GM19099 (cell line): Measurements from ENCODE around the gene SPTBN1.

Experiments used
- POLR2A ChIP-seq: IDR thresholded peaks from 3 replicates; pipeline ENCODE4 v1.6.1; 2011; ENCODE audit warnings: low read depth; ENCODE audit not compliant: insufficient read length; ENCODE audit errors: extremely low read depth

The SPTBN1 gene

GRCh38 chr2:54599914-54600313 lies 143.8 kb downstream of the SPTBN1 start:
- no peak for TF ChIP-seq POLR2A

GRCh38 chr2:54601339-54601738 lies 145.2 kb downstream of the SPTBN1 start:
- no peak for TF ChIP-seq POLR2A

GRCh38 chr2:54602736-54603322 lies 146.7 kb downstream of the SPTBN1 start:
- TF ChIP-seq POLR2A, result no peak

GRCh38 chr2:54603357-54603756 lies 147.2 kb downstream of the SPTBN1 start:
- TF ChIP-seq POLR2A, result no peak

GRCh38 chr2:54603796-54604195 lies 147.7 kb downstream of the SPTBN1 start:
- no peak for TF ChIP-seq POLR2A

- no peak for TF ChIP-seq POLR2A
These were observed 148.7 kb downstream of the SPTBN1 start for GRCh38 chr2:54604871-54605270.

- TF ChIP-seq POLR2A, result no peak
These were observed 149.7 kb downstream of the SPTBN1 start for GRCh38 chr2:54605836-54606235.

GRCh38 chr2:54606393-54606958 lies 150.3 kb downstream of the SPTBN1 start:
- no peak for TF ChIP-seq POLR2A

GRCh38 chr2:54608224-54608623 lies 152.1 kb downstream of the SPTBN1 start:
- no peak for TF ChIP-seq POLR2A

GRCh38 chr2:54609241-54609640 lies 153.1 kb downstream of the SPTBN1 start:
- TF ChIP-seq POLR2A, result no peak

GRCh38 chr2:54609647-54610046 lies 153.5 kb downstream of the SPTBN1 start:
- no peak for TF ChIP-seq POLR2A

GRCh38 chr2:54610700-54611099 lies 154.6 kb downstream of the SPTBN1 start:
- TF ChIP-seq POLR2A, result no peak

GRCh38 chr2:54611830-54612545 lies 155.9 kb downstream of the SPTBN1 start:
- no peak for TF ChIP-seq POLR2A

- TF ChIP-seq POLR2A, result no peak
These were observed 157.3 kb downstream of the SPTBN1 start for GRCh38 chr2:54613386-54613785.

- TF ChIP-seq POLR2A, result no peak
These were observed 157.7 kb downstream of the SPTBN1 start for GRCh38 chr2:54613794-54614257.

- TF ChIP-seq POLR2A, result no peak
These were observed 158.7 kb downstream of the SPTBN1 start for GRCh38 chr2:54614819-54615218.
